Activated T-cell treated with anti-CD3 and anti-CD28 coated beads, Interleukin-2, amount 50 U/mL, for 24 hours (primary cell): Measurements from ENCODE around the gene TMPRSS11F.

Experiments used
- DNase-seq: peaks from one replicate; pipeline ENCODE4 v3.0.0-alpha.2; 2020
- H3K27ac Mint-ChIP-seq: 2 replicates; pipeline ENCODE4 v1.8.0; 2020; ENCODE audit warnings: mild to moderate bottlenecking, mixed read lengths
- H3K27me3 Mint-ChIP-seq: 2 replicates; pipeline ENCODE4 v1.8.0; 2020; ENCODE audit warnings: mixed read lengths
- H3K36me3 Mint-ChIP-seq: 2 replicates; pipeline ENCODE4 v1.8.0; 2020; ENCODE audit warnings: low read depth, mixed read lengths
- H3K4me1 Mint-ChIP-seq: 2 replicates; pipeline ENCODE4 v1.8.0; 2020; ENCODE audit warnings: low read depth, mixed read lengths
- H3K4me3 Mint-ChIP-seq: 2 replicates; pipeline ENCODE4 v1.8.0; 2020; ENCODE audit warnings: mild to moderate bottlenecking, moderate library complexity, mixed read lengths
- H3K9me3 Mint-ChIP-seq: 2 replicates; pipeline ENCODE4 v1.8.0; 2020; ENCODE audit warnings: mixed read lengths

The TMPRSS11F gene

DNA sequence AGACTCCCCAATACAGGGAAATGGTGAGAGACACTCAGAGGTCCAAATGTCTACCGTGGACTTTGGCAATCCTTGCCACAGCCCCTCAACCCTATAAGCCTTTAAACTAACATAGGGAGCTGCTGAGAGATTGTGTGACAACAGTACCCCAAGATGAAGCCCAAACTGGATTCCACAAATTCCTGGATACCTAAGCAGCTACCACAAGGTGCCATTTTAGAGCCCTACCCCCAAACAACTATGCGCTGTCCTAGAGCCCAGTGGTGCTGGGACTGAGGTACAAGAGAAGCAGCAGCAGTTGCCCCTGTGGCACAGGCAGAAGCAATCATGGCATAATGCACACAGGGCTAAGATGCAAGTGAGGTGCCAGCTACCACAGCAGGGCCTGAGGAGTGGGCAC is 2.7 kb upstream of the TMPRSS11F start:
- no peaks in the 10 kb centered on the region for H3K36me3 Mint-ChIP-seq
- no peak for DNase-seq
- peaks cover 7% of the 10 kb centered on the region for H3K9me3 Mint-ChIP-seq
- H3K27ac Mint-ChIP-seq: no peak overlapping the region
- peaks cover 7% of the 10 kb centered on the region for H3K27me3 Mint-ChIP-seq
- no peaks in the 10 kb centered on the region for H3K4me1 Mint-ChIP-seq
- H3K4me3 Mint-ChIP-seq: no peak overlapping the region

DNA sequence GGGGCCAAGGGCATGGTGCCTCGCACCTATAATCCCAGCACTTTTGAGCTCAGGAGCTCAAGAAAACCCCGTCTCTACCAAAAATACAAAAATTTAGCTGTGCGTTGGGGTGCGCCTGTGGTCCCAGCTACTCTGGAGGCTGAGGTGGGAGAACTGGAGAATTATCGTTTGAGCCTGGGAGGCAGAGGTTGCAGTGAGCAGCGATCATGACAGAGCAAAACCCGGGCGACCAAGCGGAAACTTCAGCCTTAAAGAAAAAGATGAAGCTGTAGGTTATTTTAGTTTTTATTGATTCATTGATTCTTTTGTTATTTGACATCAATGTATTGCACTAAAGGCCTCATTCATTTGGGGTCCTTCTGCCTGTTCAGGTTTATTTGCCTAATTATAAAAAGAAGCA is 5.4 kb downstream of the TMPRSS11F start:
- Mint-ChIP-seq H3K27ac (no peak overlapping the region), H3K36me3 (no peaks in the 10 kb centered on the region), H3K4me1 (no peaks in the 10 kb centered on the region), H3K4me3 (no peak overlapping the region), H3K27me3 (peaks cover 2% of the 10 kb centered on the region), H3K9me3 (no peaks in the 10 kb centered on the region)
- DNase-seq: no peak

DNA sequence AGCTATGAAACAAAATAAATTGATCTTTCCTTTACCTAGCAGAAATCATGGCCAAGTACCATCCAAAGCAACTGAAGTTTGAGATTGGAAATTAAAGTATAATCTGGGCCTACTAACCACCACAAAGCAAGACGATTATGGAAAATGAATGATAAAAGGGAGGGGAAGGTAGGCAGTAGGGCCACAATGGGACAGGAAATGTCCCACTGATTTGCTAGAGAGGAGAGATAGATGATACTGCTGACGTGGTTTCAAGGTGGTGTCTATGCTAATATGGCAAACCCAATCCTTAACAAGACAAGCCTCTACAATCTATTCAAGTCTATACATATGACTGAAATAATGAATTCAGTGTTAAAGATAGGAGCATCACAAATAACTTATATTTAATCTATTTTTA is 6.1 kb downstream of the TMPRSS11F start:
- DNase-seq: no peak
- H3K9me3 Mint-ChIP-seq: no peaks in the 10 kb centered on the region
- no peaks in the 10 kb centered on the region for H3K27me3 Mint-ChIP-seq
- no peak overlapping the region for H3K27ac Mint-ChIP-seq
- H3K4me3 Mint-ChIP-seq: no peak overlapping the region
- no peaks in the 10 kb centered on the region for H3K36me3 Mint-ChIP-seq
- no peaks in the 10 kb centered on the region for H3K4me1 Mint-ChIP-seq

DNA sequence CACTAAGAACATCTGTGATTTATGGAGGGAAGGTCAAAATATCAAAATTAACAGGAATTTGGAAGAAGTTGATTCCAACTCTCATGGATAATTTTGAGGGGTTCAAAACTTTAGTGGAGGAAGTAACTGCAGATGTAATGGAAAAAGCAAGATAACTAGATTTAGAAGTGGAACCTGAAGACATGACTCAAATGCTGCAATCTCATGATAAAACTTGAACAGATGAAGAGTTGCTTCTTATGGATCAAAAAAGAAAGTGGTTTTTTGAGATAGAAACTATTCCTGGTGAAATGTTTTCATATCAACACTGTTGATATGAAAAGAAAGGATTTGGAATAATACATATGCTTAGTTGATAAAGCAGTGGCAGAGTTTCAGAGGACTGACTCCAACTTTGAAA is 9.7 kb downstream of the TMPRSS11F start:
- Mint-ChIP-seq H3K4me3 (no peak overlapping the region), H3K9me3 (peaks cover 3% of the 10 kb centered on the region), H3K27me3 (no peaks in the 10 kb centered on the region), H3K36me3 (no peaks in the 10 kb centered on the region), H3K4me1 (no peaks in the 10 kb centered on the region), H3K27ac (no peak overlapping the region)
- DNase-seq: no peak

DNA sequence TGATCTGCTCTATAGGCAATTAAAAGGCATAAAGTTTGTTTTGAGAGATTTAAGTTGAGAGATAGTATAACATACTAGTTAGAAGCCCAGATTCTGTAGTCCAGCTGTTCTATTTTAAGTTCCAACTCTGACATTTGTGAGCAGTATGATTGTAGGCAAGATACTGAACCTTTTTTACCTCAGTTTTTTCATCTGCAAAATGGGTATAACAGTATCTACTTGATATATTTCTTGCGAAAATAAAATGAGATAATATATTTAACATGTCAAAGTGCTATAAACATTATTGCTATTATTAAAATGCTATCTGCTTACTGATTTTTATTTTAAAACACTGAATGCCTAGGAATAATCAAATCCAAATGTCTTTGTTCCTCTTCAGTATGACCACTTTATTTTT is 19.2 kb downstream of the TMPRSS11F start:
- Mint-ChIP-seq H3K36me3 (no peaks in the 10 kb centered on the region), H3K27ac (no peak overlapping the region), H3K9me3 (no peaks in the 10 kb centered on the region), H3K4me3 (no peak overlapping the region), H3K4me1 (no peaks in the 10 kb centered on the region), H3K27me3 (no peaks in the 10 kb centered on the region)
- DNase-seq: no peak

DNA sequence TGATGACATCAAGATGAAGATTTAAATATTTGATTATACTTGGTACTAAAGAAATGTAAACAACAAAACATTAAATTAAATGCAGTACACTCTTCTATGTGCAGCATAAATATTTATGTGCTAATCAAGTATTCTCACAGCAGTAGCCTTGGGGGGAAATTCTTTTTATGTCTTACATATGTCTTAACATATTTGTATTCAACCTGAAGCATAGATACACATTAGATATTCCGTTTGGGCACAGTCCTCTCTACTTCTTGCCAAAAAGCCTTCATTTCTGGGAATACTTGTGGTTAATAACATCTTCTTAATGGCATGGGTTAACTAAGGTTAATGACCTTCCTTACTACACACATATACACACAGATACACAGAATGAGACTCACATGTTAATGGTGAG is 19.8 kb downstream of the TMPRSS11F start:
- Mint-ChIP-seq H3K36me3 (no peaks in the 10 kb centered on the region), H3K27me3 (no peaks in the 10 kb centered on the region), H3K4me1 (no peaks in the 10 kb centered on the region)

DNA sequence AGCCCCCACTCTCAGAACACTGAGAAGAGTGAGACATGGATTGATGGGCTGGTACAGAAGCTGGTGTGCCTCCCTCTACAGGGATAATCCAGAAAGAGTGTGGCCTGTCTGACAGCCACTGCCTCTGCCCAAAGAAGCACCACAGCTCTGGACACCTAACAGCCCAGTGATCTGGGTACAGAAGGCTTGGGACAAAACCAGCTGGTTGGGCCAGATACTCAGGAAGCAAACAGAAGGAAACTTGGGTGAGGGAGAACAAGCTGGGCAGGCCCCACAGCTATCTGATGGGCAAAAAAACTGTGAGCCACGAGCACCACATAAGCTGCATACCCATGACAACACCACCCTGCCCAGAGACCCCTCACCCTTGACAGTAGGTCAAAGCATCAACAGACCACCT is 46.9 kb downstream of the TMPRSS11F start:
- Mint-ChIP-seq H3K4me1 (no peaks in the 10 kb centered on the region), H3K27ac (no peak overlapping the region), H3K4me3 (no peak overlapping the region), H3K9me3 (peaks cover 18% of the 10 kb centered on the region), H3K27me3 (no peaks in the 10 kb centered on the region), H3K36me3 (no peaks in the 10 kb centered on the region)
- no peak for DNase-seq

More for the DNA sequence above, 19.8 kb downstream of the TMPRSS11F start:
- H3K9me3 Mint-ChIP-seq: no peaks in the 10 kb centered on the region
- no peak overlapping the region for H3K4me3 Mint-ChIP-seq
- no peak overlapping the region for H3K27ac Mint-ChIP-seq
- DNase-seq: no peak

DNA sequence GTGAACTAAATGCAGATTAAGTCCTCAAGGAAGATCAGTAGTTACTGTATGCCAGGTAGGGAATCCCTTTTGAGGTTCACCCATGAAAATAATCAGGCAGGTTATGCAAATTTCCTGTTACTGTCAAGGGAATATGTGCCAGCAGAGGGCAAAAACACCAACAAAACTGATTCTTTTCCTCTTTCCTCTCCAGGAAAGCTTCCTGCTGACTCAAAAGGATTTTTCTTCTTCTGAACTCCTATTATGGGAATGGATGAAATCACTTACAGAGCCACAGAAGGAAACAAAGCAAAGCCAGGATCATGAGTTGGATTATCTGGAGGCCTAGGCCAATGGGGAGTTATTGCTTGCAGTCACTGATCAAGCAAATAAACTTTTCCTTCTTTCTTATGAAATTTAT is 49.7 kb downstream of the TMPRSS11F start:
- Mint-ChIP-seq H3K9me3 (peaks cover 2% of the 10 kb centered on the region), H3K4me1 (no peaks in the 10 kb centered on the region), H3K27me3 (no peaks in the 10 kb centered on the region), H3K27ac (no peak overlapping the region), H3K36me3 (no peaks in the 10 kb centered on the region), H3K4me3 (no peak overlapping the region)
- no peak for DNase-seq

DNA sequence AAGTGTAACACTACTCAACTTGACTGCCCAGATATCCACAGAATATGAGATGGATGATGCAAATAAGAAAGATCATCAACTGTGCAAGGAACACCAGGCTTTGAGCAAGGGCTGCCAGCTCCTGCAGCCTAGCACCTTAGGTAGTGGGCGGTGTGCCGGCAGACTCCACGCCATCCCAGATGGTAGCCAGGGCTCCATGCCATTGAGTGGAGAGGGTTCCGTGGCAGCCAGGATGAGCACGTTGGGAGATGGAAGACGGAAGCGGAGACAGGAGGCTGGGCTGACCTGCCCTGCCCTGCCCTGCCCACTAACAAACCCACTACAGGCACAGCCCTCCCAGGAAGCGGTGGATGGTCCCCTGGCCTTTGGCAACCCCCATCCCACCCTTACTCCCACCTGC is 51.9 kb downstream of the TMPRSS11F start:
- Mint-ChIP-seq H3K9me3 (no peaks in the 10 kb centered on the region), H3K4me3 (no peak overlapping the region), H3K27me3 (no peaks in the 10 kb centered on the region), H3K27ac (no peak overlapping the region), H3K4me1 (no peaks in the 10 kb centered on the region), H3K36me3 (no peaks in the 10 kb centered on the region)
- DNase-seq: no peak

DNA sequence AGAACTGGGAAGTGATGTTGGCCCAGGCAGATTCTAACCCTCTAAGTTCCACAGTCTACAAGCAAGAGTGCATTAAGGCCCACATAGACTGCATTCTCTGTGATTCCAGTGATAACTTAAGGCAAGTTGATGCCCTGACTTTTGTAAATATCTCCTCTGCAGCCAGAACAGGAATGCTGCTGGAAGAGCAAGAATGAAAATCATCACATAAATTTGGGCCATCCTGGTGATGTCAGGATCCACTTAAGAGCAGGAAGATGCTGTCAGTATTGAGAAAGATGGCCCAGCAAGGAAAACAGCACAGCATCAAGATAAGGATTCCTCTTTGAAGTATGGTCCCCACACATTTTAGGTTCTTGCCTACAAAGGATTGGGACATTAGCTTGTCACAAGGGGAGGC is 52.4 kb downstream of the TMPRSS11F start:
- Mint-ChIP-seq H3K27ac (no peak overlapping the region), H3K4me3 (no peak overlapping the region), H3K36me3 (no peaks in the 10 kb centered on the region), H3K27me3 (no peaks in the 10 kb centered on the region), H3K4me1 (no peaks in the 10 kb centered on the region), H3K9me3 (no peaks in the 10 kb centered on the region)
- no peak for DNase-seq

DNA sequence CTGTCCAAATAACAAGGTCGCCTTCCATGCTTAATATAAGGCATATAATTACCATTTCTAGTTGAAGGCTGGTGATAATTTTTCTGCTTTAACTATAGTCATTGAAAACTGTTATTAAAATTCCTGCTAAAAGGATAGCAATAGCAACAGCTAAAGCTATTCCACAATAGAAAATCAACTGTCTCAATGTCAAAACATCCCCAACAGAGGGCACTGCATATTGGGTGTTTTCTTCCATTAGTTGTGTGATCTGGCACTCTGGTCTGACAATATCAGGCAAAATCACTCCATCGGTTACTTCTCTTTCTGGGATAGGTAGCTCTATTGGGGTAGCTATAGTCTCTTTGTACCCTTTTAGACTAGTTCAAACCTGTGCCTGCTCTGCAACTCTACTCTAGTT is 53.5 kb downstream of the TMPRSS11F start:
- Mint-ChIP-seq H3K9me3 (no peaks in the 10 kb centered on the region), H3K4me1 (no peaks in the 10 kb centered on the region), H3K36me3 (no peaks in the 10 kb centered on the region), H3K27me3 (no peaks in the 10 kb centered on the region), H3K27ac (no peak overlapping the region), H3K4me3 (no peak overlapping the region)
- no peak for DNase-seq

DNA sequence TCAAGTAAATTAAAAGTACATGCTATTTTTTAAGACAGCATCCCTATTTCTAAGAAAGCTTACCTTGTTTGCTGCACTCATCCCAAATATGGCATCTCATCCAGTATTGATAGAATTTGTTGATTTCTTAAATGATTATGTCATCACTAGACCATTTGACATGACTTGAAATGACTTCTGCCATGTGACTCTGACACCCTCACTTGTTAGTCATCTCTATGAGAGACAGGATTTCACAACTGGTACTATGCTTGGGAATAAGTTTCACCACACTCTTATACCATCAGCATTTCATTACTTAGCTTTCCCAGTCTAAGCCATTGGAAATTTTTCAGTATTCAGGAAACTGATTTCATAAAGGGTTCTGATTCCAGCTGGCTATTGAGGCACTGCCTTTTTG is 55.3 kb downstream of the TMPRSS11F start:
- Mint-ChIP-seq H3K4me3 (no peak overlapping the region), H3K9me3 (no peaks in the 10 kb centered on the region), H3K27ac (no peak overlapping the region), H3K4me1 (no peaks in the 10 kb centered on the region), H3K27me3 (peaks cover 4% of the 10 kb centered on the region), H3K36me3 (no peaks in the 10 kb centered on the region)
- no peak for DNase-seq

DNA sequence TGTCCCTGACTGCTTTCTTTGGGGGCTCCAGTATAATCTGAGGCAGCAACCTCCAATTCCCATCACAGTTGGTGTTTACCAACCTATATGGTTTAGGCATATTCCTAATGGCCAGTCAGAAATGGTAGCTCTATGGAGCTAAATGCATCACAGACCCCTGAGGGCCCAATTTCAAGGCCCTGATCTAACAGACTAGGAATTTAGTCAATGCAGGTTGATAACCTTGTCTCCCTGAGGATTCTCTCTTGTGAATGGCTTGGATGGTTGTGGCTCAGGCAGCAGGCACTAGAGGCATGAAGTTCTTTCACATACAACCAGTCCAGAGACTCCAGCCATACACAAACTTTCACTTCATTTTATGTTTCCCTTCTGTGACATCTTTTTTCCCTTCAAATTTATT is 59.4 kb downstream of the TMPRSS11F start:
- Mint-ChIP-seq H3K36me3 (no peaks in the 10 kb centered on the region), H3K27ac (no peak overlapping the region), H3K27me3 (peaks cover 4% of the 10 kb centered on the region), H3K9me3 (no peaks in the 10 kb centered on the region), H3K4me1 (no peaks in the 10 kb centered on the region), H3K4me3 (no peak overlapping the region)
- DNase-seq: no peak

DNA sequence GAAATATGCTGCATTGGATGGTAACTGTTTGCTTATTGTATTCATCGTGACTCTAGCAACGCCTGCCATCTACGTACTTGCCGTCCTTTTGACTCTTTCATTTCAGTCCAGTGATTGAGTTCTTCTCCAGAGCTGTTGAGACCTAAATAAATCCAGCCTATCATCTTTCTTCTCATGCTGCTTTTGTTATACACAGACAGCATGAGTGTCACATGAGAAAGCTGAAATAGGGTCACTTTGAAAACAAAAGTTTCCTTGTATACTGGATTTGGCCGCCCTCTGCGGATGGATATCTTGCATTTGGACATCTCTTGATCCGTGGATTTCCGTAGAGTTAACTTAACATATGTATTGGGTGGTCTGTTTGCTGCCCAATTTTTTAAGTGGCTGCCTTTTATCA is 67.2 kb downstream of the TMPRSS11F start:
- Mint-ChIP-seq H3K4me3 (no peak overlapping the region), H3K9me3 (no peaks in the 10 kb centered on the region), H3K36me3 (no peaks in the 10 kb centered on the region), H3K27ac (no peak overlapping the region), H3K4me1 (no peaks in the 10 kb centered on the region), H3K27me3 (no peaks in the 10 kb centered on the region)
- DNase-seq: no peak

DNA sequence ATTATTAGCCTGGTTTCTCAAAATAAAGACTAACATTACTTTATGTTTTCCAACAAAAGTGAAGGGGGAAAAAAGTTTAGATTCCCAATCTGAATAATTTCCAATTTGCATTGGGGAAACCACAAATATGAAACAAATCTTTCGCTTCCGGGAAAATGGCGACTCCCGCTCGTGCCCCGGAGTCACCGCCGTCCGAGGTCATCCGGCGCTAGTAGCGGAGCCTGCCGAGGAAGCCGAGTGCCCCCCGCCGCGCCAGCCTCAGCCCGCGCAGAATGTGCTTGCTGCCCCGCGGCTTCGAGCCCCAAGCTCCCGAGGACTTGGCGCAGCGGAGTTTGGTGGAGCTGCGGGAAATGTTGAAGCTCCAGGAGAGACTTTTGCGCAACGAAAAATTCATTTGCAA is 91.4 kb downstream of the TMPRSS11F start:
- H3K4me1 Mint-ChIP-seq: no peaks in the 10 kb centered on the region
- no peak overlapping the region for H3K27ac Mint-ChIP-seq
- DNase-seq: no peak
- H3K9me3 Mint-ChIP-seq: no peaks in the 10 kb centered on the region
- no peaks in the 10 kb centered on the region for H3K27me3 Mint-ChIP-seq
- H3K4me3 Mint-ChIP-seq: no peak overlapping the region
- H3K36me3 Mint-ChIP-seq: no peaks in the 10 kb centered on the region

DNA sequence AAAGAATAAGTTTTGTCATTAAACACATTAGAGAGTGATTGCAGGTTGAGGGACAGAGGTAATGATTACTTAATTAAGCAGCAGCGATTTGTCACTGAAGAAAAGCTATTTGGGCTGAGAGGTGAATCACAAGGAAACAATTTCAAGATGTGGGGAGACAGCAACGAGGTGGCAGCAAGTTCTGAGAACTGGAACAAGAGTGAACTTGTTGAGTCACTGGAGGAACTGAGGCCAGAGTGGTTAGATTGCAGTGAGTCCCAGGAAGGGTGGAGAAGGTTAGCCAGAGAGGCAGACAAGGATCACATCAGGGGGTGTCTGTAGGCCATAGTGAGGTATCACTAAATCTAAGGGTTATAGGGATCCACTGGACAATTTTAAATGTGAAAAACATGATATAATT is 108.5 kb downstream of the TMPRSS11F start:
- no peak for DNase-seq
- H3K36me3 Mint-ChIP-seq: no peaks in the 10 kb centered on the region
- no peak overlapping the region for H3K4me3 Mint-ChIP-seq
- no peak overlapping the region for H3K27ac Mint-ChIP-seq
- H3K27me3 Mint-ChIP-seq: peaks cover 2% of the 10 kb centered on the region
- no peaks in the 10 kb centered on the region for H3K4me1 Mint-ChIP-seq
- H3K9me3 Mint-ChIP-seq: no peaks in the 10 kb centered on the region
